HG03439 (cell line): ENCODE results near the gene TMEM86A.

Experiments used
- ATAC-seq: cut with Tn5 transposase; IDR thresholded peaks from one replicate; pipeline ENCODE4 v1.9.1; 2021; ENCODE audit warnings: mild to moderate bottlenecking, moderate library complexity; ENCODE audit not compliant: unreplicated experiment

Gene TMEM86A

GRCh38 chr11:18722293-18722637, 23.7 kb downstream of the TMEM86A start:
- no peak for ATAC-seq

- ATAC-seq = no peak
Observed at GRCh38 chr11:18723991-18724390, 25.4 kb downstream of the TMEM86A start.

GRCh38 chr11:18726040-18726439, 27.5 kb downstream of the TMEM86A start, which contains the start of gene IGSF22:
Gene IGSF22 (minus strand): TSS chr11:18726188. CDS start chr11:18724236, 1,952 bp downstream.
- ATAC-seq = no peak

- ATAC-seq = no peak
Observed at GRCh38 chr11:18727479-18728236, 29.1 kb downstream of the TMEM86A start.

- ATAC-seq = no peak
Observed at GRCh38 chr11:18728658-18729057, 30.1 kb downstream of the TMEM86A start.

- no peak for ATAC-seq
Observed at GRCh38 chr11:18729426-18729825, 30.8 kb downstream of the TMEM86A start.

- ATAC-seq = no peak
Observed at GRCh38 chr11:18730020-18730419, 31.4 kb downstream of the TMEM86A start.

- ATAC-seq = no peak
Observed at GRCh38 chr11:18731441-18731840, 32.9 kb downstream of the TMEM86A start.

- no peak for ATAC-seq
Observed at GRCh38 chr11:18731949-18732821, 33.6 kb downstream of the TMEM86A start.

GRCh38 chr11:18733202-18733601, 34.6 kb downstream of the TMEM86A start:
- ATAC-seq = no peak

GRCh38 chr11:18736590-18737148, 38.1 kb downstream of the TMEM86A start:
- ATAC-seq = no peak

GRCh38 chr11:18737642-18738041, 39.1 kb downstream of the TMEM86A start:
- ATAC-seq = no peak

- ATAC-seq = no peak
Observed at GRCh38 chr11:18739685-18740084, 41.1 kb downstream of the TMEM86A start.

GRCh38 chr11:18741783-18742182, 43.2 kb downstream of the TMEM86A start:
- ATAC-seq = no peak

- no peak for ATAC-seq
Observed at GRCh38 chr11:18743365-18743764, 44.8 kb downstream of the TMEM86A start.

GRCh38 chr11:18743900-18744514, 45.4 kb downstream of the TMEM86A start:
- ATAC-seq = no peak

GRCh38 chr11:18745251-18745650, 46.7 kb downstream of the TMEM86A start:
- no peak for ATAC-seq

GRCh38 chr11:18748766-18749365, 50.3 kb downstream of the TMEM86A start:
- no peak for ATAC-seq

GRCh38 chr11:18749681-18750319, 51.2 kb downstream of the TMEM86A start:
- ATAC-seq = no peak

GRCh38 chr11:18750944-18751343, 52.4 kb downstream of the TMEM86A start:
- no peak for ATAC-seq
